ENCODE measurements around the gene APBB1IP. TPM values are rescaled to one million over a fixed set of nuclear protein-coding genes. Genes with fewer than 3 reads are reported as not detected.
"Not testable (repeated sequence)": the region's sequence is repeated elsewhere in the genome, so short reads cannot be mapped to it uniquely, and the experiment has no call there.

APBB1IP gene
- total RNA-seq, 1 experiment from 2014 or later, result not detected

- Histone ChIP-seq H2BK5ac (ENCODE audit: insufficient read length, low read length) (no peak overlapping the region), H3K9ac (ENCODE audit: extremely low read depth, insufficient read length, low read length) (no peak overlapping the region), H3K79me1 (ENCODE audit: insufficient read depth, low read depth, low read length, poor library complexity, severe bottlenecking) (no peaks in the 10 kb centered on the region), H3K4me2 (ENCODE audit: insufficient read depth, insufficient read length, low read length) (no peak overlapping the region), H3T11ph (ENCODE audit: low read length) (no peak overlapping the region), H3K27ac (ENCODE audit: insufficient read length, low read depth, low read length) (no peak overlapping the region), H3K4me1 (ENCODE audit: insufficient read depth, low read length) (no peaks in the 10 kb centered on the region), H3K23ac (ENCODE audit: insufficient read length, low read depth, low read length) (no peak overlapping the region), H2BK12ac (ENCODE audit: insufficient read length, low read depth, low read length) (no peak overlapping the region), H4K20me1 (ENCODE audit: control insufficient read depth, insufficient read depth, insufficient read length) (no peaks in the 10 kb centered on the region), H3K14ac (ENCODE audit: insufficient read depth, low read length) (no peak overlapping the region), H4K5ac (ENCODE audit: insufficient read length, low read depth, low read length) (no peak overlapping the region), H3K79me2 (ENCODE audit: insufficient read depth, low read length) (no peaks in the 10 kb centered on the region), H3K27me3 (ENCODE audit: insufficient read depth, low read length) (no peaks in the 10 kb centered on the region), H4K8ac (replicated peaks; ENCODE audit: insufficient read length, low read depth, low read length) (no peak overlapping the region), H2BK20ac (ENCODE audit: low read depth, low read length, poor library complexity, severe bottlenecking) (no peak overlapping the region), H3K23me2 (ENCODE audit: insufficient read length, low read depth, low read length, poor library complexity, severe bottlenecking) (no peaks in the 10 kb centered on the region), H3K18ac (ENCODE audit: insufficient read length, low read depth, low read length) (no peak overlapping the region), H3K56ac (ENCODE audit: insufficient read length, low read depth, low read length) (no peak overlapping the region), H2AK5ac (ENCODE audit: insufficient read length, low read length) (no peak overlapping the region), H2BK120ac (ENCODE audit: low read depth, low read length, poor library complexity, severe bottlenecking) (no peak overlapping the region), H4K91ac (ENCODE audit: insufficient read length, low read depth, low read length) (no peak overlapping the region), H3K4ac (ENCODE audit: low read depth, low read length) (no peak overlapping the region), H3K9me3 (ENCODE audit: control insufficient read depth, low read depth, low read length) (no peaks in the 10 kb centered on the region), H2AFZ (ENCODE audit: low read length) (no peak overlapping the region), H2BK15ac (ENCODE audit: low read depth, low read length) (no peak overlapping the region)
- H3K27ac Mint-ChIP-seq, result no peak overlapping the region
- H3K9me3 Mint-ChIP-seq, result peaks cover 15 to 20% of the 10 kb centered on the region in 2 experiments
- peaks cover 0 to 10% (median 6%) of the 10 kb centered on the region in 3 experiments; a peak in 4 of 7 replicates for H3K36me3 Mint-ChIP-seq (ENCODE audit: insufficient read depth in 1 of 3, low read depth in 3 of 3)
- no peak overlapping the region for H3K4me3 Mint-ChIP-seq
- no peak for DNase-seq
- peaks cover 4% of the 10 kb centered on the region in 2 experiments; a peak in 3 of 4 replicates for H3K4me1 Mint-ChIP-seq
- WGBS (ENCODE audit: extremely low coverage, insufficient read length, low lambda C conversion rate), result no CpG with 5 or more reads among the region's 4 CpGs
- H3K27me3 Mint-ChIP-seq (ENCODE audit: low read depth), result no peaks in the 10 kb centered on the region
- no peak for TF ChIP-seq CTCF (conservative IDR thresholded peaks at IDR 0.05)
These were observed 136.6 kb downstream of the APBB1IP start for GRCh38 chr10:26574783-26575182.

- not testable (repeated sequence) for H4K91ac ChIP-seq (ENCODE audit: insufficient read length, low read depth, low read length); H3K27ac Mint-ChIP-seq; H2BK15ac ChIP-seq (ENCODE audit: low read depth, low read length); H3T11ph ChIP-seq (ENCODE audit: low read length); H4K20me1 ChIP-seq (ENCODE audit: control insufficient read depth, insufficient read depth, insufficient read length); DNase-seq; H4K5ac ChIP-seq (ENCODE audit: insufficient read length, low read depth, low read length); H3K9me3 ChIP-seq (ENCODE audit: control insufficient read depth, low read depth, low read length); H3K23ac ChIP-seq (ENCODE audit: insufficient read length, low read depth, low read length); H2AK5ac ChIP-seq (ENCODE audit: insufficient read length, low read length); H3K9ac ChIP-seq (ENCODE audit: extremely low read depth, insufficient read length, low read length); H3K4ac ChIP-seq (ENCODE audit: low read depth, low read length); H3K56ac ChIP-seq (ENCODE audit: insufficient read length, low read depth, low read length); H3K4me1 ChIP-seq (ENCODE audit: insufficient read depth, low read length); H3K14ac ChIP-seq (ENCODE audit: insufficient read depth, low read length); H3K27me3 Mint-ChIP-seq (ENCODE audit: low read depth); H3K27ac ChIP-seq (ENCODE audit: insufficient read length, low read depth, low read length); H3K4me2 ChIP-seq (ENCODE audit: insufficient read depth, insufficient read length, low read length); H2BK5ac ChIP-seq (ENCODE audit: insufficient read length, low read length); H3K4me3 Mint-ChIP-seq; H2BK20ac ChIP-seq (ENCODE audit: low read depth, low read length, poor library complexity, severe bottlenecking); H3K23me2 ChIP-seq (ENCODE audit: insufficient read length, low read depth, low read length, poor library complexity, severe bottlenecking); H3K79me1 ChIP-seq (ENCODE audit: insufficient read depth, low read depth, low read length, poor library complexity, severe bottlenecking); H3K79me2 ChIP-seq (ENCODE audit: insufficient read depth, low read length); H3K27me3 ChIP-seq (ENCODE audit: insufficient read depth, low read length); H2BK12ac ChIP-seq (ENCODE audit: insufficient read length, low read depth, low read length); H3K18ac ChIP-seq (ENCODE audit: insufficient read length, low read depth, low read length); H4K8ac ChIP-seq (replicated peaks; ENCODE audit: insufficient read length, low read depth, low read length); H3K4me1 Mint-ChIP-seq; H2BK120ac ChIP-seq (ENCODE audit: low read depth, low read length, poor library complexity, severe bottlenecking); H2AFZ ChIP-seq (ENCODE audit: low read length)
- WGBS (ENCODE audit: extremely low coverage, insufficient read length, low lambda C conversion rate), result no CpG with 5 or more reads among the region's 6 CpGs
- Mint-ChIP-seq H3K36me3 (ENCODE audit: insufficient read depth in 1 of 3, low read depth in 3 of 3) (peaks cover 0 to 10% (median 6%) of the 10 kb centered on the region in 3 experiments; a peak in 4 of 7 replicates), H3K9me3 (peaks cover 13 to 15% of the 10 kb centered on the region in 2 experiments)
These were observed 140.2 kb downstream of the APBB1IP start for GRCh38 chr10:26578371-26578770.

Measured in H9 (cell line).